Endometrial microvascular endothelial cells (primary cell): Measurements from ENCODE around the gene PNMA6E. TPM values are rescaled to one million over a fixed set of nuclear protein-coding genes. Genes with fewer than 3 reads are reported as not detected.
"Not testable (repeated sequence)": the region's sequence is repeated elsewhere in the genome, so short reads cannot be mapped to it uniquely, and the experiment has no call there.

Experiments used
- in situ Hi-C: cut with HindIII; loops from 2 replicates; pipeline ENCODE4 v1.10.0; 2017; ENCODE audit warnings: low sequenced_read_pairs, low pct_unique_long_range_greater_than_20kb; ENCODE audit errors: inconsistent ontology term
- total RNA-seq: library from RNA; depleted of rRNA; stranded (reverse); fragments of >200 nt; gene quantifications from one replicate; pipeline ENCODE4 v1.2.3, GENCODE V29; 2015; ENCODE audit errors: inconsistent ontology term

PNMA6E gene
- total RNA-seq, 1 donor from 2014 or later, result not detected

DNA sequence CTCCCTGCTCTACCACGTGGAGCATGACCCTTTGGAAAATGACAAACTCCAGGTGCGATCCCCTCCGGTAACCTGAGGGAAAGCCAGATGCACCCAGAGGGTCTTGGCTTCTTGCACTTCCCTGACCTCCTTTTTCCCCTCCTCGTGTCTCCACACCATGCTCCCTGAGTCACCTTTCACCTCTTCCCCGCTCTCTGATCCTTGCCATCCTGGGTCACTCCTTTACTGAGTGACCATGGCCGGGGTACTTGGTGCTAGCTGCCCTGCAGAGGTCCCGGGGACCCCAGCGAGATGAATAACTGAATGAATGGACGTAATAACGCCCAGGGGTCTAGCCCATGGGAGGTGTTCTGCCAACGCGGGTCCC lies 9.7 kb upstream of the PNMA6E start:
- in situ Hi-C loops, result no loop called here

DNA sequence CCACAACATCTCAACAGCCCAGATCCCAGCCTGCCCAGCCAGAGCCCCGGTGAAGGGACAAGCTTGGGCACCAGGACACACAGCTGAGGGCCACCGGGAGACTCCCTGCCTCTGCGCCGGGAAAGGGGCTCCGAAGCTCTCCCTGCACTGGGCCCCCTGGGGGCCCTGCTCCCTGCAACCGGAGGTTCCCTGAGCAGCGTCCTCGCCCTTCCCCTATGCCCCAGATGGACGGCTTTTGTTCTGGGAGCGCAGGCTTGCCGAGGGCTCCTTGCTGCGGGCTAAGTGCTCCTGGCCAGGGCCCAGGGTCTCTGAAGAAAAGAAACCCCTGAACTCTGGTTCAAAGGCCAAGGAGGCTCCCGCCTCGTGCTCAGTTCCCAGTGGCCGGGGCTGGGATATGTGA lies 9.2 kb upstream of the PNMA6E start:
- in situ Hi-C loops, result no loop called here

DNA sequence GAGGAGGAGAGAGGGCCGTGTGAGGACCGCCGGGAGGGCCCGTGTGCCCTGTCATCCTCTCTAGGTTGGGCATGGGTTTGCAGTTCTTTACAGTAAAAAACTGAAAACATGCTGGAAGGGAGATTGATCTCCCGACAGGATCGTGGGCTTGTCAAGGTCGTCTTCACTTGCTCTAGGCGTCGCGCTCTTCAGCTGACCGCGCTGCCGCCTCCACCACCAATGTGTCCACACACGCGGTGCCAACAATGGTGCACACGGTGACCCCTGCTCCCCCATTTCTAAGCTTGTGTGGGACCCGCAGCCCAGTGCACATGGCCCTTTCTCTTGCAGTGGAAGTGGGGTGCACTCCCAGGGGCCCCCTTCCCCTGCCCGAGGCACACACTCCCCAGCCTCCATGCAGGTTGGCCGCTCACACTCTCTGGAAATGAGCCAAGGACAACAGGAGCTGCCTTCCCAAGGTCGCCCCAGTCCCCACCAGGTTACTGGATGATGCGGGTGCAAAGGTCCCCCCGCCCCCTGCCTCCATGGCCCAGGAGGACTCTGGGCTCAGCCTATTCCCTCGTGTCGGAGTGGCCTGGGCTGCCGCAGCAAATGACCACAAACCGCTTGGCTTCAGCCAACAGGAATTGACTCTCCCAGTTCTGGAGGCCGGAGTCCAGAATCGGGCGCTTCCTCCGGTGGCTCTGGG lies 8.4 kb upstream of the PNMA6E start:
- in situ Hi-C loops, result no loop called here

DNA sequence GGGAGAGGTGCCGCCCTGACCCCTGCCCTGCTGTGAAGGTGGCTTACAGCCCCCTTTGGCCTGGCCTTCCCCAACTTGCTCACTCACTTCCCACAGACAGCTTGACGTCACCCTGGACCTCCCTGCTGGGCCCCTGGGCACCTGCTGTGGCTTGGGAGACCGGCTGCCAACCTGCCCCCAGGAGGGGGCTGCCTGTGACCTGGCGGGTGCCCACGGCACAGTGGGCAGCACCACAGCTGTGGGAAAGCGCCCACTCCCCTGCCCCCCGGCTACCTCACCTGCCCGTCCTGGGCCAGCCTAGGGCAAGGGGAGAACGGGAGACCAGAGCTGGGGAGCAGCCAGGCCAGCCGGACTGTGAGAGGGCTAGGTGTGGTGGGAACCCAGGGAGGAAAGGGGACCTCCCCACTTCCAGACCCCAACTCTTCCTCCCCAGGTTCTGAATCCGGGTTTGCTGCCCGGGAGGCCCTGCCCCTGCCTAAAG lies 7.8 kb upstream of the PNMA6E start:
- in situ Hi-C loops, result no loop called here

DNA sequence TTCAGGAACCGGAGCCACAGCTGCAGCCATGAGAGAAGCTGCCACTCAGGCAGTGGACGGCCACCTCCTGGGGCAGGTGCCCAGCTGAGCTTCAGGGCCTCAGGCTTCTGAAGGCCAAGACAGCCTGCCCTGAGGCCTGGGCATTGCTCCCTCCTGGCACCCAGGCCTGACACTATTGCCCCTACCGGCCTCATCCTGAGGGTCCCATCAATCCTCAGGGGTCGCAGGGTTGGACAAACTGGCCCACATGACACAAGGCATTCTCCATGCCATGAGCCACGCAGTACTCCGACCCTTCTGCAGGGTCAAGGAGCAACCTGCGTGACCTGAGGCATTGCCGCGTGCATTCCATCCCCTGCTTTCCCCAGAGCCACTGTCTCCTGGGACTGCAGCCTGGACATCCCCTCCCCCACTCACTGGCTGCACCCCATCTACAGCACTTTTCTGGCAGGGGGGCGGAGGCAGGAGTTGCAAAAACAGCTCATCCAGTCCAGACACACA lies 7.1 kb upstream of the PNMA6E start:
- in situ Hi-C loops, result no loop called here

DNA sequence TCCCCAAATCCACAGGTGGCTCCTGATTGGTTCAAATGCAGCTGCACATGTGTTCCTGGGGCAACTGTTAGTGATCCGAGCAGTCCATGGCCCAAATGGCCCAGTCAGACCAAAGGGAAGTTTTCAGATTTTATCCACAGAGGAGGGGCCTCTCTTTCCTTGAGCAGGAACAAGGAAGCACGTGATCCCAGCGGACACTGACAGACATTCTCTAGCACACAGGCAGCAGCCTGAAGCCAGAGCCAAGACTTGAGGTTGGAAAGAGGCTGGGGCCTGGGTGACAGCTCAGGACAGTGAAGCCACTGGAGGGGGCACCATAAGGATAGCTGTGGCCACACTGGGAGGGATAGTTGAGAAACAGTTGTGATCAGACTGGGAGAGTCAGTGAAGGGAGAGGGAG lies 6.6 kb upstream of the PNMA6E start:
- in situ Hi-C loops, result no loop called here

DNA sequence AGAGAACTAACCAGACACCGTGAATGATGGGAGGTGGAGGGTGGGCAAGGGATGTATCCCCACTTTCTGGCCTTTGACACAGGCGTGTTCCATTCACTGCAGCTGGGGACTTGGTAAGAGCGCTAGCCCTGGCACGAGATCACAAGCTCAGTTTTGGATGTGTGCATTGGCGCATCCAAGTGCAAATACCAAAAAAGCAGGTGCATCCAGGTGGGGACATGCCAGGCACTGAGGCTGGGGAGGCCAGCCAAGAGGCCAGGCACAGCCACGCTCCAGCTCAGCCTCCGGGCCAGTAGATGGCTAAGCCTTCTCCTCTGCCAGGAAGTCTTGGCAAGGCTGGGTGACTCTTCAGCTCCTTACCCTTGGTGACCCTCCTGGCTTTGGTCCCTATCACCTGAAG lies 5.8 kb upstream of the PNMA6E start:
- in situ Hi-C loops, result no loop called here

DNA sequence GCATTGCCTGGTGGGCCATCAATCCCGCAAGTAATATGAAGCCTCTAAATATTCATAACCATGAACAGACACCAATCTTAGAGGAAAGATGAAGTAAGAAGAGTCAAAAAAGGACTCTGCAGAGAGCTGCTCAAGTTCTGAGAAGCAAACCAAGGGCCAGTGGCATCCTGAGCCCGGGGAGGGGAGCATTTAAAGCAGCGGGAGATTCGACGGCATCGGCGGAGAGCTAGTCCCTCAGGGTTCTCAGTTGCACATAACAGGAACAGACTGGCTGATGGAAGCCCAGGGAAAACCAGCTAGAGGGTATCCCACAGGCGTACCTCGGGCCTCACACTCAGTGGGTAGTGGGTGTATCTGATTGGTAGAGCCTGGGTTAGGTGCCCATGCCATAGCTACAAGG lies 4.9 kb upstream of the PNMA6E start:
- in situ Hi-C loops, result no loop called here

DNA sequence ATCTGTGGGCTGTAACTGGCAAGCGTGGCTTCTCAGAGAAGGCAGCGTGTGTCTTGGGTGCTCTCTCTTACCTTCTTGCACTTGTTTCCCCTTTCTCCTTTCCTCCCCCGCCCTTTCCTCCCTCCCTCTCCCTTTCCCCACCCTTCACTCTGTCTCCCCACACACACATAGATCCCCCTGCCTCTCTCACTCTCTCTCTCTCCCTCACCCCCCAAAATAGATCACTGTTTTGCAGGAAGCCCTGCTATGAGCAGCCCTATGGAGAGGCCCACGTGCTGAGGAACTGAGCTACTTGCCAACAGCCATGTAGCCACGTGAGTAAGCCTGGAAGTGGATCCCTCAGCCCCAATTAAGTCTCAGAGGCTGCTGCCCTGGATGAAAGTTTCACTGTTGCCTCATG lies 4.3 kb upstream of the PNMA6E start:
- in situ Hi-C loops, result no loop called here

DNA sequence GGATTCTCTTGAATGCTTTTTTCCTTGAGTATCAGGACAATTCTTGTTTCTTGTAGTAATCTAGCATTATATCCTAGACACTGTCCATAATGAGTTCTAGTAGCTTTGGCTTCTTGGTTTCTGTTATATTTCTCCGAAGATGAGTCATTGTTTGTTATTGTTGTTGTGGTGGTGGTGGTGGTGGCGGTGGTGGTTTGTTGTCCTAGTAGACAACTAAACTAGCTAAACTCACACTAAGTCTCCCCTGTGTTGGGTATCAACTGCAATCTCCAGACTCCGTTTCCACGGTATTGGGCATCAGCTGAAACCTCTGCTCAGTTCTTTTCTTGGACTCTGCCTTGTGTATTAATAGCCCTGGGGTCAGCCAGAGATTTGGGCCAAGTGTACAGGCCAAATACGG lies 3.2 kb upstream of the PNMA6E start:
- in situ Hi-C loops, result not testable (repeated sequence)

DNA sequence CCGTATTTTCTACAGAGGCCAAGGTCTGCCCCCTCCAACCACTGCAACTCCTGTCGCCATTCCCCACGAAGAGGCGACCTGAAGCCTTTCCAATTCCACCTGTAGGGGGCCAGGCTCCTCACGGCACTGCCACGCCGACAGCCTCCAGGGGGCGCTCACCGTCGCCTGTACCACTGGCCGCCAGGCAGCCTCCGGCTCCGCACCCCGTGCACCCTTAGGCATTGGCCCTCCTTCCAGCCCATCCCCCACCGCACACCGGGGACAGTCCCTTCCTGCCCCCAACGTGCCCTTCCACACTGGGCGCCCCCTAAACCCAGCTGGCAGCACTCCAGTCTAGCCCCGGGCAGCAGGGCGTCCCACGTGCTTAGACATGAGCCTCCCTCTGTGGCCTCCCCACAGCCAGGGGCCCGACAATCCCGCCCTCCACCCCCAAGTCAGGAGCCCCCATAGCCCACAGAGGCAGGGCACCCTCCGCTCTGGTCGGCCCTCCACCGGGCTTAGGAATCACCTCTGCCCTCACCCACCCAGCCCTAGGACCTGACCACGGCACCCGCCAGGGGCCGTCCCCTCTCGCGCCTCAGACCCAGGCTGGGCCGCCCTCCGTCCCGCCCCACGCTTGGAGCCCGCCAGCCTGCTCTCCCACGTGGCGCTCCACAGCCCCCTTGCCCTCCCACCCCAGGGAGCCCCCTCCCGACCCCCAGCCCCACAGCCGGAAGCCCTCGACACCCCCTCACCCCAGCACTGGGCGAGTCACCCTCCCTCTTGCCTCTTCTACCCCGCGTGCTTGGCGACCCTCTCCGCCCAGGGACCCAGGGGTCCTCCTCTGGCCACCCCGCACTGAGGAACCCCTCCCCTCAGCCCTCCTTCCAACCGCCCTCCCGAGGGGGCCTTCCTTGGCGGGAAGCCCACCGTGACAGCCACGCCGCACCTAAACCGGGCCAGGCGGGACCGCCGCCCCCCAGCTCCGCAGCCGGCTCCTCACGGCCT lies 711 bp downstream of the PNMA6E start:
- in situ Hi-C loops, result no loop called here

DNA sequence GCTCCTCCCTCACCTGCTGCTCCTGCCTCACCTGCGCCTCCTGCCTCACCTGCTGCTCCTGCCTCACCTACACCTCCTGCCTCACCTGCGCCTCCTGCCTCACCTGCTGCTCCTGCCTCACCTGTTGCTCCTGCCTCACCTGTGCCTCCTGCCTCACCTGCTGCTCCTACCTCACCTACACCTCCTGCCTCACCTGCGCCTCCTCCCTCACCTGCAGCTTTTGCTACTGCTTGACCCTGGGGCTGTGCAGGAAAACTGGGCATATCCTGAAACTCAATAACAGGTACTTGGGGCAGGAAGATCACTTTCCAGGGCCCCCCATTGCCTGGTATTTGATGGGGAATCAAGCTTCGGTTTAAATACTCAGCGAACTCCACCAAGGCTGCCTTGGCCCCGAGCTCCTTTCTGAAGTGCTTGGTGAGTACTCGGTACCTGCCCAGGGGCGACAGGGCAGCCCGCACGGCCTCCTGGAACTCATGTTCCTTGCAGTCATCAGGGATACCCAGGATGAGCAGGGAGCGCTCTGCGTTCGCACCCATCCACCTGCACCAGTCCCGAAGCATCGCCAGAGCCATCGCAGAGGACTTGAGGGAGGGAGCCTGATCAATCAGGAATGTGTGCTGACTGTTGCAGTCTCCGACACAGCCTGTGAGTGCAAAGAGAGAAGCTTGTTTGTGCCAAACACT lies 2.7 kb downstream of the PNMA6E start:
- in situ Hi-C loops, result no loop called here

DNA sequence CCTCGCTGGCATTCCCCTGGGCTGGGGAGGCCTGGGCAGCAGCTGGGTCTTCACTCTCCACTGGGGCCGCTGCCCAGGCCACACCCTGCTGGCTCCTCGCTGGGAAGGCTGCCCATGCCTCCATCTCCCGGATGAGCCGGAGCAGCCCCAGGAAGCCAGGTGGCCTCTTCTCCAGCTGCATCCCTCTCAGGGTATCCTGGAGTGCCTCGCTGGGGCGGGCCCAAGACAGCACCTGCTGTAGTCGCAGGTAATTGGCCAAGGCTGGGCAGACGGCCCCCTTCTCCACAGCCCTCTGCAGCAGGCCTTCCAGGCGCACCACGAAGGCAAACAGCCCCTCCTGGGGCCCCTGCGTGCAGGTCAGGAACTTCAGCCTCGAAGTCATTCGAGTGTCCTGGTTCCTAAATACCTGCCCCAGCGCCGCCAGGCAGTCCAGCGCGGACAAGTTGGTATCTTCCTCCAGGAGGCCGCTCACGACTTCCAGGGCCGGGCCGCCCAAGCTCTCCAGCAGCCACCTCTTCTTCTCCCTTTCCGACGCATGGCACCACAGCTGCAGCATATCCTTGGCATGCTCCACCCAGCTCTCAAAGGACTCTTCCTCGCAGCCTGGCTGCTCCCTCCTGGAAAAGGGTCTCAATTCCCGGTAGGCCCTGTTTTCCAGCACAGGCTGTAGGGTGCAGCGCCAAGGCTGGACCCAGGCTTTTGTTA lies 3.7 kb downstream of the PNMA6E start:
- in situ Hi-C loops, result no loop called here

DNA sequence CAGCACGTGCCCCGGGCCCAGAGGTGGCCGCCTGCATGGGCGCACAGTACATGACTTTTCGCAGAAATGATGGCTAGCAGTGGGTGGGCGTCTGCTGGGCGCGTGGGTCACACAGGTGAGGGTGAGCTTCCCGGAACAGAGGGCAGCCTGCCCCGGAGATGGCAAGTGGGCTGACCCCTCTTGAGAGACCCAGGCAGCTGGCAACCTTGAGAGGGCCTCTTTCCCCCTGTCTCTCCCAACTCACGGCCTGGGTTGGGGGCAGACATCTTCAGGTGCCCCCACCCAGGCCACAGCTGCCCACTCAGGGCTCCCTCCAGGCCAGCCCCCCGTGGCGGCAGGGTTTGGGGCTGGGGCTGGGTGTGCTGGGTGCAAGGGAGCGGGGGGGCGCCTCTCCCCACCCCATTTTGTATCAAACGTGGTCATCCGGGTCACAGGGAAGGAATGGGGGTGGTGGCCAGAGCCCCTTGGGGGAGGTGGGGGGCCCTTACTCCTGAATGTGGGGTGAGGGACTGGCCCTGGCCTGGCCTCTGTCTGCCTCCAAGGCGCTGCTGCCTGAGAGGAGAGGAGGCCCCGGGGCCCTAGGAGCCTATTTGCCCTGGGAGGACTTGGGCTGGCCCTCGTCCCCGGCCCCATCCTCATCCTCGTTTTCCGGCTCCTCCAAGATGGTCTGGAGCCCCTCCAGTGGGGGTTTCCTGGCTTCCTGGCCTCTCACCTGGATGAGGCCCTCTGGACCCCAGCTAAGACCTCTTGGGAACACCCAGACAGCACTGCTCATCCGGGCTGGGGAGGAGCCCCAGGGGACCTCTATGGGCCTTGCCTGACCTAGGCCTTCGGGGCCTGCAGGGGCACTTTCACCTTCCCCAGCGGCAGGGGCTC lies 4.6 kb downstream of the PNMA6E start:
- in situ Hi-C loops, result no loop called here

DNA sequence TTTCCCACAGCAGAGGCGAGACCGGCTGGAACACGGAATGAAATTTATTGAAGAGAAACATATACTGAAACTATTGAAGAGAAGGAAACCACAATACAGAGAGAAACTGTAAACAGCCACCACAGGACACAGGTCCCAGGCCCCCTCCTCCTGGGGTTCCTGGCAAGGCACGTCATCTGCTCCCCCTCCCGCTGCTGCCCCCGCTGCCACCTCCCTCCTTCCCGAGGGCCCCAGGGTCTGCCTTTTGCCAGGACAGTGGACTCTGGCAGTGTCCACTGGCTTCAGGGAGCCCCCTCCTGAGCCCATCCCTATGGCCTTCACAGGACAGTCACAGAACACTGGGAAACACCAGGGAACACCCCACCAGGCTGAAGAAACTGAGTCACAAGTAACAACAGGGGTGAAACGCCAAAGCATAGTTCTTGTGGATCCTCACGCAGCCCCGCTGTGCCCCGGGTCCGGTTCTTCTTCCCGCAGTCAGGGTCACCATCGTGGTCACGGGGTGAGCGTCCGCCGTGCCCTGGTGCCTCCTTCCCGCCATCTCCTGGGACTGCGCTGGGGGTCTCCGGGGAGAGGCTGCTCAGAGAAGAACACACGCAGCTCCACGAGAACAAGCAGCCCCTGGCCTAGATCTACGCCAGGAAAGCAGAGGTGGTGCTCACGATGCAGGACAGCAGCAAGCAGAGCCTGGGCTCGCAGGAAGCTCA lies 5.4 kb downstream of the PNMA6E start:
- in situ Hi-C loops, result no loop called here

DNA sequence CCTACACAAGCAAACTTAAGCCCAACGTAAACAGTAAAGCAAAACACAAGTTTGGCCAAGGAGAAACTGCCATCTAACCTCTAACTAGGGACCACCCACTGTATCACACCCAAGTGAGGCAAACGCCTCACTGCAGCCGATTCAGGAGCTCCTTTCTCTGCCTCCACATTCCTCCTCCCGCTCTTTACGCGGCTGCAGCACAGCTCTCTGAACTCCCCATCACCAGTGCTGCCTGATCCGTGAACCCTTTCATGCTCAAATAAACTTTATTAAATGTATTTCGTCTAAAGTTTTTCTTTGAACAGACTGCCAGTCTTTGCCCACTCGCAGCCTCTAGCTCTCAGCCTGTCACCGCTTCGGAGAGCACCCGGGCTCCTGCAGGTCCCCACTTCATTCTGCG lies 6.5 kb downstream of the PNMA6E start:
- in situ Hi-C loops, result no loop called here

DNA sequence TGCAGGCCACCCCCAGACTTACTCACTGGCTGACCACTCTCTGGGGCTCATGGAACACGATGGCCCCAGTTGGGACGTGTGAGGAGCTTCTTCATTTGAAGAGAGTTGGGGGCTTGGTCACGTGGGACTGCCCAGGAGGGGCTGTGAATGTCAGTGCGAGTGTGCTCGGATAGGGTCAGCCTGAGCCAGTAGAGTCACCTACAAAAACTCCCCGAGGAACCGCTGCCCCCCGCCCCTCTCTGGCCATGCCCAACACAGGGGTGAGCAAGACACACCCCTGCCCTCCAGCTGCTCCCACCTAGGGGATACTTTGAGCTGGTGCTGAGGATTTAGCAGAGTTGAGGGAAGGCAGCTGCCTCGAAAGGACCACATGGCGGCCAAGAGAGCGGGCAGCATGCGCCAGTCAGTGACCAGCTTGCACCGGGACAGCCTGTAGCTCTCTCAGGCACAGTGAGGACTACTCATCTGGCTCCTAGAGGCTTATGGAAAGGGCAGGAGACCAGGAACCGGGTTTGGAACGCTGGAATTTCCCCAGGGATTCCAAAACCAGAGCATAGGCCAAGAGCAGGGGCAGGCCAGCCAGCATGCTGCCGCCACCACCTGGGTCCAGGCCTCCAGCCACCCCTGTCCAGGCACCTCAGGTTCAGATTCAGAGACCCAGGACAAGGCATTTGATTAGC lies 8.4 kb downstream of the PNMA6E start:
- in situ Hi-C loops, result no loop called here
